NCI-H526 (cell line): Measurements from ENCODE around the gene MDM2.

Experiments used
- DNase-seq, 2 experiments: peaks; one replicate each; lab custom pipeline; 2025; lab: John Stamatoyannopoulos, UW

MDM2 gene

GRCh38 chr12:68853396-68854077 lies 45.6 kb downstream of the MDM2 start:
- DNase-seq, result no peak

GRCh38 chr12:68854078-68854468 lies 46.1 kb downstream of the MDM2 start:
- DNase-seq, result no peak

- DNase-seq, result no peak
These were observed 46.6 kb downstream of the MDM2 start for GRCh38 chr12:68854554-68854953.

- DNase-seq, result no peak
These were observed 47.1 kb downstream of the MDM2 start for GRCh38 chr12:68855111-68855510.

GRCh38 chr12:68855771-68856170 lies 47.8 kb downstream of the MDM2 start:
- DNase-seq, result no peak

- no peak for DNase-seq
These were observed 48.5 kb downstream of the MDM2 start for GRCh38 chr12:68856510-68856909.

- no peak for DNase-seq
These were observed 53.9 kb downstream of the MDM2 start for GRCh38 chr12:68861890-68862289.

- no peak for DNase-seq
These were observed 55.3 kb downstream of the MDM2 start for GRCh38 chr12:68863109-68863770.

- peak; percentile 85 to 90 for DNase-seq
These were observed 56.0 kb downstream of the MDM2 start for GRCh38 chr12:68863886-68864454.

- no peak for DNase-seq
These were observed 56.6 kb downstream of the MDM2 start for GRCh38 chr12:68864604-68865003.

GRCh38 chr12:68865399-68866164 lies 57.6 kb downstream of the MDM2 start:
- DNase-seq, result no peak

- no peak for DNase-seq
These were observed 59.0 kb downstream of the MDM2 start for GRCh38 chr12:68866950-68867349.

- no peak for DNase-seq
These were observed 59.6 kb downstream of the MDM2 start for GRCh38 chr12:68867606-68868005.

GRCh38 chr12:68868043-68868790 lies 60.2 kb downstream of the MDM2 start:
- peak in 1 of 2 experiments; percentile 9 for DNase-seq

GRCh38 chr12:68870011-68870410 lies 62.0 kb downstream of the MDM2 start:
- DNase-seq, result no peak

- DNase-seq, result no peak
These were observed 62.5 kb downstream of the MDM2 start for GRCh38 chr12:68870443-68870842.

- DNase-seq, result no peak
These were observed 63.4 kb downstream of the MDM2 start for GRCh38 chr12:68871396-68871795.

GRCh38 chr12:68871921-68872320 lies 63.9 kb downstream of the MDM2 start:
- DNase-seq, result peak in 1 of 2 experiments; percentile 50

GRCh38 chr12:68873316-68873715 lies 65.3 kb downstream of the MDM2 start:
- no peak for DNase-seq

GRCh38 chr12:68876461-68876860 lies 68.5 kb downstream of the MDM2 start:
- no peak for DNase-seq

GRCh38 chr12:68877583-68877982 lies 69.6 kb downstream of the MDM2 start:
- DNase-seq, result no peak

- DNase-seq, result no peak
These were observed 70.3 kb downstream of the MDM2 start for GRCh38 chr12:68878283-68878682.
